ENCODE results near the gene KIAA0408.

The KIAA0408 gene

DNA sequence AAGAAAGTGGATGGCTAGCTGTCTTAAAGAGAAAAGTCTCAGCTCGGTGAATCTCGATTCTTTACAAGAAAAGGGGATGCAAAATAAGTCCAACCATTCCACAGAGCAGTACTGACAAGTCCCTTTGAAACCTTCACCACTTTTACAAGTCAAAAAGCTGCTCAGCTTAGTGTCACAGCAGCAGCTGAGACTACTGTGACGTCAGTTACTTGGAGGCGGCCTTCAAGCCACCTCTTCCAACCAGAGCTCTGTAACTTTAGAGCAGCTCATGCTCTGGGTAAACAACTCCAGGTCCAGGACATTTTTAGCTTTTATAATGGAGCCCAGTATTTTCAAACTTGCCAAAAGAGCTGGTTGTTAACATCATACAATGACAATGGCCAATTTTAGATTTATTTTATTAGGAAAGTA lies at the start of gene KIAA0408:
TSS of gene KIAA0408 (minus strand) at position 159 of the 411 bp plus-strand sequence. CDS start 5,408 bp downstream, outside the sequence.
- DNase-seq, result no peak

DNA sequence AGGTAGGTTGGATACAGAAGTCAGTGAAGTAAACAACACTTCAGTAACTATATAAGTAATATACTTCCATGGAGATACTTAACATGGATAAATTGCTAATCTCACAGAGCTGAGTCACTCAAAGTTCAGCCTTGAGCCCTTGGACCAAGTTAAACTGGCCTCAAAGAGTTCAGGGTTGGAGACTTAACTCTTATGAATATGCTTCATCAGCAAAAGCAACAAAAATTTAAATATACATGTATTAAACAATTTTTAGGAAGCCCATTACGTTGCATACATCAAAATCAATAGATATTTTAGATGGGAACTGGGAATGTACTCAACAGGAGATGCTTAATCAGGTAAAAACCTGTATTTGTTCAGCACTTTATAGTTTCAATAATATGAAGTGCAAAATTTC lies 47.7 kb upstream of the KIAA0408 start:
- DNase-seq, result no peak

DNA sequence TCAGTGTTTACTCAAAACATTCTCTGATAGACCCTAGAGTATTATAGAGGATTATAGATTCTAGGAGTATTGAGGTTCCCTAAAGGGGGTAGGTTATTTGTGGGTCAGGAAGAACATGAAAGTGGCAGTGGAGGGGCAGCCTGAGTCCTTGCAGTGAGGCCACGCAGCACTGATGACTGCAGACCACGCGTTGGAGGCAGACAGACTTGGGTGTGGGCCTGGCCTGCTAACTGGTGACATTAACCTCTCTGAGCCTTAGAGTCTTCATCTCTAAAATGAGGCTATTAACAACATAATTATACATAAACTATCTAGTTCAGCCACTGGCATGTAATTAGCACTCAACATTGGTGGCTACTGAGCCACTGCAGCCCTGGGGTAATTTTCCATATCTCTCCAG lies 43.8 kb upstream of the KIAA0408 start:
- no peak for DNase-seq

DNA sequence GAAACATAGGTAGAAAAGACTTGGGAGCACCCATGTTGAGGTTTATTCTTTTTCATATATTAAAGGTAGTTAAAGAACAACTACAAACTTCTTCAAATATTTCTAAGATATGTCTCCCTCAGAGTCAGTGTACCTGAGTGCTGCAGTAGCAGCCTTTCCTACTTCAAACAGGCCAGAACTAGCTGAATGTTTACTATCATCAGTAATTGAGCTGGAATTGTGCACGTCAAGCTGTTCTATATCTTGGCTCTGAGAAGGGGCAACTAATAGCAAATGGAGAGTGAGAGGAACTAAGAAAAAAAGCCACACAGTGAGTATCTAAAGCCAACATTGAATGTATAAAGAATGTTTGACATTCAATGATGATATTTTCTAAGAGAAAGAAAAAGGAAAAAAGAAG lies 38.2 kb upstream of the KIAA0408 start:
- DNase-seq, result no peak

DNA sequence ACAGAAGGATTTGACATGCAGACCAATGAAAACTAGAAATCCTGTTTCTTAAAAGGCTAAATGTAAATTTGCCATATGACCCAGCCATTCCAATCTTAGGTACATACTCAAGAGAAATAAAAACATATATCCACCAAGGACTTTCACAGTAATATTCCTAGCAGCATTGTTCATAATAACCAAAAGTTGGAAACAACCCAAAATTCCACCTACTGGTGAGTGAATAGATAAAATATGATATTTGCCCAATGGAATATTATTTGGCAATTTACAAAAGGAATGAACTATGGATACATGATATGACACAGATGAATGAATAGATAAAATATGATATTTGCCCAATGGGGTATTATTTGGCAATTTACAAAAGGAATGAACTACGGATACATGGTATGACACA lies 37.3 kb upstream of the KIAA0408 start:
- no peak for DNase-seq

DNA sequence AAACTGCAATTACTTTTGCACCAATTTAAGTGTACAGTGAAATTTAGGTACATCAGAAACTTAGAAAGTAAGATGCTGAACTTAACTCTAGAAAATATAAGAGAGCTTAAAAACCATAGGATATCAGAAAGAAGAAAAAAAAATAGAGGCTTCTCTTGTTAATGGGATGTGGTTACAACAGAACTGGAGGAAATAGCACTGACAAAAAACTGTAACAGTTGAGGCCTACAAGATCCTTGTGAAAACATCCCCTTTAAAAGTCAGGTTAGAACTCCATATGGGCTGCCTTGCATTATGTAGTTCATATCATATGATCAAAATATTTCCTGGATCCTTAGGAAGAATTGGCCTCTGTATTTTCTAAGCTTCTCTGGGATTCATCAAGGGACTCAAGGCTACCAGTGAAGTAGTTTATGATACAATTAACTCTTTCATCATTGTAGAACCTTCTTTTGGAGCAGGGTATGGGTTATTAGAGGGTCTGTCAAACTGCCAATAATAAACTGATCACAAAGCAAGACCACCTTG lies 35.1 kb upstream of the KIAA0408 start:
- DNase-seq, result no peak

DNA sequence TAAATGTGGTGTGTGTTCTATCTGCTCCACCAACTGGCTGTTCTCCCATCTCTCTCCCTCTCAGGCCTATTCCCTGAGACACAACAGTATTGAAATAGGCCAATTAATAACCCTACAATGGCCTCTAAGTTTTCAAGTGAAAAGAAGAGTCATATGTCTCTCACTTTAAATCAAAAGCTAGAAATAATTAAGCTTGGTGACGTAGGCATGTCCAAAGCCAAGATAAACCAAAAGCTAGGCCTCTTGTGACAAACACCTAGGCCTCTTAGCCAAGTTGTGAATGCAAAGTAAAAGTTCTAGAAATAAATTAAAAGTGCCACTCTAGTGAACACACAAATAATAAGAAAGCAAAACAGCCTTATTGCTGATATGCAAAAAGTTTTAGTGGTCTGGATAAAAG lies 30.1 kb upstream of the KIAA0408 start:
- no peak for DNase-seq

DNA sequence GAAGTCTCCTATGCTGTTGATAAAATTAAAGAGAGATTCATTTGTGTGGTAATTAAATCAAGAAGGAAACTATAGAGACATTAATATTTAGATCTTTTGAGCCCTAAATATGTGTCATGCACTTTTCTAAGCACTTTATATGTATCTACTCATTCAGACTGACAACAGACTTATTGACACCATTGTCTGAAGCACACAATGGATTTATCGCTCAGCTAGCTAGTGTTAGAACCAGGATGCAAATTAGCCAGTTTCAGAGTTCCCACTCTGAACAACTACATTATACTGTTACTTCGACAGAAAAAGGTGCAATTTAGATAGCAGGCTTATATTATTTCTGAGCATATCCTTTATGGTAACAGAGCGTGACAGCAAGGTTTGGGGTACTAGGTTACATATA lies 27.7 kb upstream of the KIAA0408 start:
- DNase-seq, result no peak

DNA sequence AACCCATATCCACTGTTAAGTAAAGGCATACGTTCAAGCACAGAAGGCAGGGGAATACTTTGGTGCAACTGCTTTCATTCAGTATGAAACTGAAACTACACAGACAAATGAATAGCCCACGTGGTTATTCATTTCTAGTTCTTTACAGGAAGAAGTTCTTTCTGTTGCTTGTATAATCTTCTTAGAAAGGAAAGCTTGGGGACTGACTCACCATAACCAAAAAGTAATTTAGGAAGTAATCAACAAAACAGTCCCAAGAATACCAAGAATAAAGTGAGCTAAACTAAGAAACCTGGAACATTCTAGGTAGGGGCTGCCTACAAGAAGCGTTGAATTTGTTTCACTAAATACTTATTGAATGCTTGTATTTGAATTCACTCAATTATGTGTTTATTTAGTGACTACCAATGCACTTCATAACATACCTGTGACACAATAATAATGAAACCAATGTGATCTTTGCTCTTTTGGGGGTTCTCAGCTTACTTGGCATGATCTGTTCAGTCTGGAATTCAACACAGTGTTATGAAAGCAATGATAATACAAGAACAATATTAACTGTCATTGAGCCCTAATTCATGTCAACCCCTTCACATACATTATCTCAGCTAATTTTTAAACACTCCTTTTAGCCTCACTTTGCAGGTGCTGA lies 25.1 kb upstream of the KIAA0408 start:
- DNase-seq, result no peak

DNA sequence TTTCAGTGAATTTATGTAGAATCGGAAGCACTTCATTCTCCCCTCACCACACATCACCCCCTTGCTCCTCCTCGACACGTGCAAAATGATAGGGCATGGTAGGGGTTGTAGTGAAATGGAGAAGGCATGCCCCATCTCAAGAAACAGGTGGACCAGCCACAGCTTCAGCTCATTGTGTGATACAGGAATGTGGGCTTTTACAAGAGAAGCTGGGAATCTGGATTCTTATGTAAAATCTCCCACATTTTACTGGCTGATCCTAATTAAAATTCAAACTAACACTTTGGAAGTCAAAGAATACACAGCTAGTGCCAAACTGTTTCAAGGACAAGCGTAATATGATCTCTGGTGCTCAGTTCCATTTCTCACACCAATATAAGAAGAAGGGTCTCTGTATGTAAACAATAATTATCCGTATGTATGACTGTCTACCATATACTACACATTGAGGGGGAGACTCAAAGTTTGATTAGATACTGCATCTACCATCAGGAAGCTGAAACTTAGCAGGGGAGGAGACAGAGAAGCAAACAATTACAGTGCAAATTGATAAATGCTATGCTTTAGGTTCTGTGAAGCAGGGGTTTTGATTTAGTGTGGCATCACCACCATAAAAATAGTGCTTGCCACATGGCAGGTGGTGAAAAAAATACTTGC lies 24.3 kb upstream of the KIAA0408 start:
- DNase-seq, result no peak

DNA sequence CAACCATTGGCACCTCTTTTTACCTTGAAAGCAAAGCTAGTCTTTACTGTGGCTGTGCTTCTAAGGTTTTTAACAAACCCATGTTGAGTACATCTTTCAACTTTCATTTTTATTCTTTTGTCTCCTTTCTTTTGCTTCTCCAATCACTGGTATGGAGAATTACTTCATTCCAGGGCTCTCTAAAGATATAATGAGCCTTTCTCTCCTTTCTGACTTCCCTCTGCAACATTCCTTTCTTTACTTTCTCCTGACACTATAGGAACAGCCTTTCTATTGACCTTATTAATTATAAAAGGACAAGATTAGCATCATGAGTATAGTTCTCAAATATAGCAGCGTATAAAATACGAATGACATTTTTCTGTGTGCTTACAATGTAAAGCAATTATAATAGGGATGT lies 23.1 kb upstream of the KIAA0408 start:
- no peak for DNase-seq

DNA sequence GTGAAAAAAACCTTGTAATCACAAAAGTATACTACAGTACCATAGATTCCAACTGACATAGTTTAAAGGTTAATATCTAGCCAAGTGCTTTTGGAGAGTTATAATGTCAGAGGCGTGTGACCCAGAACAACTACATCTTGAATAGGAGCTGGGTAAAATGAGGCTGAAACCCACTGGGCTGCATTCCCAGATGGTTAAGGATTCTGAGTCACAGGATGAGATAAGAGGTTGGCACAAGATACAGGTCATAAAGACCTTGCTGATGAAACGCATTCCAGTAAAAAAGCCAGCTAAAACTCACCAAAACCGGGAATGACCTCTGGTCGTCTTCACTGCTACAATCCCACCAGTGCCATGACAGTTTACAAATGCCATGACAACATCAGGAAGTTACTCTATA lies 22.4 kb upstream of the KIAA0408 start:
- DNase-seq, result no peak

DNA sequence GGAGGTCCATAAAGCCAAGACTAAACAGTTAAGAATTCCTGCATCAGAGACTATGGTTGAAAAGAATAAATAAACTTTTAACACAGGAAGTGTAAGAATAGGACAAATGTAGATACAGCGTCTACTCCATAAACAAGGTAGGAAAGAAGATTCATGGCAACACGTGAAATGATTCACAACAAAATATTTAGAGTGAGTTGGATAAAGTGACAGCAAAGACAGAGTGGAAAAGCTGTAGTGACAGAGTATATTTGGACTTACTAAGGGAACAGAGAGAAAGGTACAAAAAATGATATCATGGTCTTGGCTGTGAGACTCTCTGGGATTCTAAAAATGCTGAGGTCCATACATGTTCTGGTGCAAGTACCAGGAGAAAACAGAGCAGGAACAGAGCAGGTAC lies 21.9 kb upstream of the KIAA0408 start:
- DNase-seq, result no peak

DNA sequence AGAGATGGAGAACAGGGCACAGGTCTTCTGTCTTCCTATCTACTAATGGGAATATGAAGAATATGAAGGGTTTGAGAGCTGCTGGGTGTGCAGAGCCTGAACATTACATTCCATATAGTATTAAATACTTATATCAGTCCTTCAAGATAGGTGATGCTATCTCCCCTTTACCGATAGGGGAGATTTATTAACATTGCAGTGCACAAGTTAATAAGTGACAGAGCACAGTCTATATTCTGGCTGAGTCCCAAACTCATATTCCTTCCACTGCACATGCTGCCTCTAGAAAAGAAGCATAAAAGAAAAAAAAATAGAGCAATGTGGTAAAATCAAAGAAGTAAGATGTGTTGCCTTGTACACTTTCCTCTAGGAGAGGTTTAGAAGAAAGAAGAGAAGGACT lies 18.5 kb upstream of the KIAA0408 start:
- no peak for DNase-seq

DNA sequence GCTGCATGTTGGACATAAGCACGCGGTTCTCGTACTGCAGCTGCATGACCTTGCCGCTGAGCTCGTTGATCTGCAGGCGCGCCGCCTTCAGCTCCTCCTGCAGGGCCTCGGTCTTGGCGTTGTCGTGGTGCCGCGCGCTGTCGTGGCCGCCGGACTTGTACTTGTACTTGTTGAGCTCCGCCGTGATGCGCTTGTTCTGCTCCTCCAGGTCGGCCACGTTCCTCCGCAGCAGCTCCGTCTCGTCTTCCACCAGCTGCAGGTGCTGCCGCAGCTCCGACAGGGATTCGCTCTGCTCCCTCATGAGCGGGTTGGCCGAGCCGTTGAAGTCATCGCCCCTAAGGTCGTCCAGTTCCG lies 16.6 kb upstream of the KIAA0408 start:
- no peak for DNase-seq

DNA sequence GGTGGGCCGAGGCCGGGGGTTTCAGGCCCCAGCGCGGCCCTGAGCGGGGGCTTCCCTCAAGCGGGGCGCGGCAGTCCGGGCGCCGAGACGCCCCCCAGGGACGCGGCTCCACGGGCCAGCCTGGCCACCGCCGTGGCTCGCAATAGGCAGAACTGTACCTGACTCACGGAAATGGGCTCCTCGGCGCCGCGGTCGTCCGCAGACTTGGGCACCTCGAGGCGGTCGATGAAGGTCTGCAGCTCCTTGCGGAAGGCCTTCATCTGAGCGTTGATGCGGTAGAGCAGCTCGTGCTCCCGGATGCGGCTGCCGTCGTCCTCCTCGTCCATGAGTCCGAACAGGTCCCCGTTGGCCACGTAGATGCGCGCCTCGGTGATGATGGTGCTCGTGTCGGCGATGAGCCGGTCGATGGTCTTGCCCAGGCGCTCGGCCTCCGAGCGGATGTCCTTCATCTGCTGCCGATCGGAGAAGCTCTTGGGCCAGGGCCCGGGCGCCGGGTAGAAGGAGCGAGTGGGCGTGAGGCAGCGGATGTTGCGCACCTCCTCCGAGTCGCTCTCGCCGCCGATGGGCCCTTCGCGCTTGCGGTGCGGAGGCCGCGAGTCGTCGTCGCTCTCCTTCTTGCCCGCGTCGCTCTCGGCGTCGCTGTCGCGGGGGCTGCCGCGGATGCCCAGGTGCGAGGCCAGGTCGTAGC lies 16.1 kb upstream of the KIAA0408 start:
- DNase-seq, result no peak

DNA sequence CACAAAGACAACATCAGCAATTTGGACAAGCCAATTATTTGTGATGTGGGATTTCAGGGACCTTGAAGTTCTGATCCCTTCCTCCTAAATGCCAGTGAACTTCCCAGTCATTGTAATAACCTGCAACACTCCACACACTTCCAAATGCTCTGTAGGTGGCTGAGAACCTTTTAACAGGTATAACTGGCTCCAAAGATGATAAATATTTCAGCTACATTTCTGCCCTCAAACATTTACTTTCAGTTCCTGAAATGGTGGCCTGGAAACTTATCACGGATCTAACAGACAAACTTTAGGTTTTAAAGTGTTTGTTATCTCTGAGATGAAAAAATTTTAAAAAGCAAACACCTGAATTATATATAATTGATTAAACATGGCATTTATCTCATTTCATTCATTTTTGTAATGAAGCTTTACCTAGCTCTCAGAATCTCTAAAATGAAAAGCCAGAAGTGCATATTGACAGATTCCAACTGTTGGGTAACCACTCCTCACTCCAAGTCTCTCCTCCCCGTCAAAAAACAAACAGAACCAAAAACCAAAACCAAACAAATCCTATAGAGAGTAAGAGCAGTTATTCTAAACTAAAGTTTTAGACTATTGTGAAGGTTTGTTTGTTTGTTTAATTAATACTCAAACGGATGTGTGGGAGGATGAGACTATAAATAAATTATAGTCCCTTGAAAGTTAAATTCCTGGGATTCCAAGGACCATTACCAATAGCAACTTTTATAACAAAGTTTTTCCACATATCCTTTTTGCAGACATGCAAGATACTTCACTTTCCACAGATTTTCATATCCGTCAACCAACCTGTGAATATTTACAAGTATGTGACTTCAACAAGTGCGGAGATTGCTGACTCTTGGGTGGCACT lies 12.4 kb upstream of the KIAA0408 start:
- DNase-seq, result no peak

DNA sequence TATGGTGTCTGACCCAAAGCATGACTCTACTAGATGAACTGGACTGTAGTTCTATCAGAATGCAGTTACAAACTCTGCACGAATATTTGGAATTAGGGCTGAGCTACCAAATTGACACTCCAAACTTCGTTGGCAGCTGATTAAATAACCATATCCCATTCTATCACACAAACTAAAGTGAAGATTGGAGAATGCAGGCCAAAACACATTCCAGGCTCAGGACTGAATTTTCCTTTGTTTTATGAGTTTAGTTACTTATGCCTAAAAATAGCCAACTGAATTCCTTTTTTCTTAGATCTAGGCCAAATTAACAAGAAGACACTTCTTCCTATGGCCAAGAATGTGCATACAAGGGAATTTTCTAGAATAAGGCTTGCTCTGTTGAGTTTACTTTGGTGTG lies 9.7 kb upstream of the KIAA0408 start:
- no peak for DNase-seq

DNA sequence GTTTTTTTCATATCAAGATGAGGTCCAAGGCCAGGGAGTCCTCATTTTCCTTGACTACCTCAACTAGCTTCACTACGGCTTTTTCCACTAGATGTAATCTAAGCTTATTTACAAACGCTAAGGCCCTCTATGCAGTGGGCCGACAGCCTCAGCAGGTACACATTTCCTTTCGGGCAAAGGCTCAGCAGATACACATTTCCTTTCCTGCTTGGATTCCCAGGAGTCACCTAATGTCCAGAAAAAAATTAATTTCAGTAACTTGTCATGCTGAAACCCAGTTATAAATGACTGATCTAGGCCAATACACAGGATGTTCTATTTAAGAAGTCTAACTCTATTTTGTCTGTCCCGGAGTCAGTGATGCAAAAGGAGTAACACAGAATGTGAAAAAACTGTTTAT lies 7.2 kb upstream of the KIAA0408 start:
- DNase-seq, result no peak

DNA sequence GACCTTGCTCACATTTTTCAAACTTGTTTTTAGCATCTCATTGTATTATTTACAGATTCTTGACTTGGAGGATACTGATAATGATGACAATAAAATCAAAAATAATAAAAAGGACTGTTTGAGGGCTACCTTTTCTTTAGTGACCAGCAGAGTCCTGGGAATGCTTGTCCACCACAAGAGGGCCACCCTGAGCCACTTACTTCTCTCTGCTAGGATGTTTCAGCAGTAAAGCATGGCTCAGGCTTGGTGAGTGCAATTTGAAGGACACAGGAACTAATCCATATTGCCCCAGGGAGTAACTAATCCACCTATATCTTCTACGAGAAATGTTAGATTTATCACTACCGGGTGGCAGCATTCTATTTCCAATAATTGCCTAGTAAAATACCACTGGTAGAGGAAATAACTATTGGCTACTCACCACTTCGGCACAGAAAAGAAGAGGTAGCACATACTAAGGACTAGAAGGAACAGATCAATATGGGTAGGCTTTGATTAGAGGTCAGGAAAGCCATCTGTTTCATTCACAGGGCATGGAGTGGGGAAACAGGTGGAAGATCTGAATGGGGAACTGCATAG lies 5.8 kb upstream of the KIAA0408 start:
- no peak for DNase-seq

DNA sequence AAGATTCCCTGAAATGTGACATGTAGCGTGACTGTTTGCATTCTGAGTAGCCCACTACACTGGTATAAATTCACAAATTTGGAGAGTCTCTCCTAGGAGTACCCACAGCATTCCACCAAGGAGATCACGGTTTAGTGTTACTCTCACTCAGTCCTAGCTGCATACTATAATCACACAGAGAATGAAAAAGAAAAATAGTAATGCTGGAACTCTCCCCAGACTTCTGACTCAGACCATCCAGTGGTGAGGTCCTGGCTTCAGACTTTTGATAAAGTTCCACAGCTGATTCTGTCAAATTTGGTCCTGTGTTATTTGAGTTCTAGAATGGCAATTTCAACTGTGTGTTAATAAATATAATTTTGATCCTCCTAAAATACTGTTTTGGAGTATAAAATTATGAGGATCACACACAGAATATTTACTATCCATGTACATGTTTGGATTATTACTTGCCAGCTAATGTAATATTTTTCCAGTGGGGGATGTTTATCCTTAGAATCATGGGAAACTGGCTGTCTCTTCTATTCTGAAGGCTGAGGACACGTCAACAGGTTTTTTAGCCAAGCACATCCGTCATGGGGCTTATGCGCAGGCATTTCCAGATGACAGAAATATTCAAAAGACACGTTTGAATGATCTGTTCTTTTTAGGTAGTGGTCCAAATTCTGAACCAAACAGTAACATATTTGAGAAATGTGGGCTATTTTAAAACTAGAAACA lies 5.1 kb upstream of the KIAA0408 start:
- no peak for DNase-seq

DNA sequence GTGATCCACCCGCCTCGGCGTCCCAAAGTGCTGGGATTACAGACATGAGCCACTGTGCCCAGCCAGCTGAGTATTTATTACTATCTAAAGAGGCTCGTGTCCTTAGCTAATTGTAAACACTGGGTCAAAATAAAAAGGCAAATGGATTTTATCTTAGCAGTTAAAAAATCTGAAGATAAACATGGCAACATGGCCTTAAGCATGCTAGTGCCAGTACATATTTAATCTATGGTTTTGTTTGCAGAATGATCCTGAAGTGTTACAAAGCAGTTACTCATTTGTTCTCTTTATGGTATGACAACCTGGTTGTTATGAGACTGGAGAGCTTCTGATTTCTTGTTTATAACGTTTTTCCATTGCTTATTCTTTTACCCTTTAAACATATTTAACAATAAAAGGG lies 3.9 kb upstream of the KIAA0408 start:
- DNase-seq, result no peak

All from cortex of kidney (tissue), 1 donor.